ENCODE data around the gene ANAPC10.
A peak's percentile ranks its signal among the peaks of the same experiment; 100 is the strongest.
"Not testable (repeated sequence)": the region's sequence is repeated elsewhere in the genome, so short reads cannot be mapped to it uniquely, and the experiment has no call there.

ANAPC10 gene, protein sequence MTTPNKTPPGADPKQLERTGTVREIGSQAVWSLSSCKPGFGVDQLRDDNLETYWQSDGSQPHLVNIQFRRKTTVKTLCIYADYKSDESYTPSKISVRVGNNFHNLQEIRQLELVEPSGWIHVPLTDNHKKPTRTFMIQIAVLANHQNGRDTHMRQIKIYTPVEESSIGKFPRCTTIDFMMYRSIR

DNA sequence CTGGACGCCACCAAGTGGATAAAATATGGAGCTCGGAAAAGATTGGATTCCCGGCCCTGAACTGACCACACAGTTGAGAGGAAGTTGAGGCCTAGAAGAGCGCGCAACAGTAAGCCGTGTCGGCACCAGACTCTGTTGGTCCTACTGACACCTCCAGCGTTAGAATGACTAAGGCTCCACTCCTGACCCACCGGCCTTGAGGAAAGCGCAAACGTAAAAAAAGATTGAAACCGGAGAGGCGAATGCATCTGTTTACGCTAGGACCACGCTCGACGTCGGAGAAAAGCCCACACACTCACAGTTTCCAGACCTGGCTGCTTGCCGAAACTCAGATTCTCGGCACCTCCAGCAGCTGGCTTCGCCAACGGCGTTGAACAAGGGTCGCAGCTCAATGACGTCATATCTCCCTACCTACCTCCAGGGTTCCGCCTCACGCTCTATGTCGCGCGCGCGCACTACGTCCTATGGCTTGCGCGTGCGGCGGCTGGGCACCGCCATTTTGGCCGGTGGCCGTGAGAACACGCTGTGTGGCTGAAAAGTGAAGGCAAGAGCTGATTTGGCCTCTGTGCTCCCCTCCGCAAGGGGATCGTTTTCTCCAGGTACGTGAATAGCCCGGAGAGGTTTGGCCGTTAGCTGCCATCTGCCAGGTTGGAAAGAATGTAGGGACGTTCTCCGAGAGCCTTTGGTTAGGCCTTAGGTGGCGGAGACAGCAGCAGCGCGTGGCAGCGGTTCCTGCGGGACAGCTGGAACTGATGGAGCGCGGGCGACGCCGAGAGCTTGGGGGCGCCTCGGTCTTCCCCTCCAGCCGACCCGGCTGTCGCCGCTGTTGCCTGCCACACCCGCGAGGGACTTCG, at the start of gene ANAPC10, which contains the start of gene ABCE1:
ANAPC10 (minus strand) TSS at position 376 of the 854 bp plus-strand sequence. CDS start 2,097 bp downstream, outside the sequence.
ABCE1 (plus strand) TSS at position 491 of the 854 bp plus-strand sequence. CDS start 6,102 bp downstream, outside the sequence.
- ATAC-seq, result peak; percentile 93
- DNase-seq, result peak; percentile 96

DNA sequence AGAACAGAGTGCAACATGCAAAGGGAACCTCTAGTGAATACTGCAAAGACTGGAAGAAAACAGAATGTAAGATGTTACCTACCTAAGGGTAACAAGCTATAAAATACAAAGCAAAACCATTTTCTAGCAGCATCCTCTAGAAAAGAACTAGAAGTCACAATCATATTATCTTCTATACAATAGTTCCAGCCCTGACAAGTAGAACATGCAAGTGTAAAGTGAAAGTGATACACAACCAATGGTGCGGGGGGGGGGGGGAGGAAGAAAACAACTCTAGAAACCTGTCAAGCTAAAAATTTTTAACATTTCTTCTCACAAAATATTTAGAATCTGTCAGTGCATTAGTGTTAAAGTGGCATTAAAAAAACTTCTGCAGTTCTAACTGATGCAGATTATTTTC, 38.2 kb upstream of the ANAPC10 start:
- ATAC-seq, DNase-seq: not testable (repeated sequence)

DNA sequence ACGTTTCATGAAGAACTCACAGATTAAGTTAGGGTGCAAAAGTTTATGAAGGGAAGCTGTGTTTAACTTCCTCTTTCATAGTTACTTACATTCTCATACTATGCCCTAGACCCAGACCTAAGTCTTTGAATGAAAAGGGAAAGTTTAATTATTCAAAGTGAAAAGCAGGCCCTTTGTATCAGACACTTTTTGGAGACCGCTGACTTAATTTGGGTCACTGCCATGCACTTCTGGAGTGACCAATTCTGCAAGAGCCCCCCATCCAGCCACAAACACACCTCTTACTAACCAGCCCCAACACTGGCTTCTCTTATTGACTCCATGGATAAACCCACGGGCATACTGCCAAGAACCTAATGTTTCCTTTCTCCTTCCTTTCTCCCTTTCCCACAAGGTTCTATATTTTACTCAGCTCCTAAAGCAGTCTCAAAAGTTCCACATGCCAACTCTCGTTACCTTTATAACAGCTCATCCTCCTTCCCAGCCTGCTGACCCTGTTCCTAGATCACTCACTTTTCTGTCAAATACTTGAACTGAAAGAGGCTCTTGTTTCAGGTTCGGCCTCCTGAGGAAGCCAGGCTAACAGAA, 34.6 kb upstream of the ANAPC10 start:
- peak; percentile 63 for ATAC-seq
- DNase-seq, result peak; percentile 13

DNA sequence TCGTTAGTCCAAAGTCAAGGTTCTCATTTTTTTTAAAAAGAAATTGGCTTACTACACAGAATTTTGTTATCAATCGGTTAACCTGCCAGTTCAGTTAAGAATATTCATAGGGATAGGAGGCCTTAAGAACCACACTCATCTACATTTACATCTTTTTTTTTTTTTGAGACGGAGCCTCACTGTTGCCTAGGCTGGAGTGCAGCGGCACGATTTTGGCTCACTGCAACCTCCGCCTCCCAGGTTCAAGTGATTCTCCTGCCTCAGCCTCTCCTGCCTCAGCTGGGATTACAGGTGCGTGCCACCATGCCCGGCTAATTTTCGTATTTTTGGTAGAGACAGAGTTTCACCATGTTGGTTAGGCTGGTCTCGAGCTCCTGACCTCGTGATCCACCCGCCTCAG, 33.9 kb upstream of the ANAPC10 start:
- DNase-seq, result no peak
- ATAC-seq, result no peak

DNA sequence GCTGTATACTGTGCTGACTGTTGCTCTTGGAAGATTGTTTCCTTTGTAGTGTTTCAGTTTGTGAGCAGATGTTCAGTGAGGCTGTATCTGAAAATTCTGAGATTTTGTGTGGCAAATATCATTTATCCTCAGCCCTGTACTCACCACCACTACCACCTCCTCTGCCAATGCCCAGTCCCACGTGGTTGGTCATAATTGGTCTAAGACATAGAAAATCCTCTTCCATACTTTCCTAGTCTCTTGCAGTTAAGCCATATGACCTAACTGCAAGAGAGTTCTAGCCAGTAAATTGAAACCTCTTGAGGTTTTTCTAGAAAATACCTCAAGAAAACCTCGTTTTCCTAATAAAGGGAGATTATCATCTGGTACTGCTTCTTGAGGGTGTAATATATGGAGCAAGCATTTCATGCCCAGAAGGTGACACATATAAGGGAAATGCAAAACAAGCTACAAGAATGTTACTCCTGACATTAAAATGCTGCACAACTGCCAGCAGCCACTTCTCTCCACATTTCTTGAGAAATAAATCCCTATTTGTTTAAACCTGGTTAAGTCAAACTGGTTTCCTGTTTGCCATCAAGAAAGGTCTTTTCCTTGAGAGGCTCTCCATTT, 32.9 kb upstream of the ANAPC10 start:
- DNase-seq (no peak), ATAC-seq (peak; percentile 40)

DNA sequence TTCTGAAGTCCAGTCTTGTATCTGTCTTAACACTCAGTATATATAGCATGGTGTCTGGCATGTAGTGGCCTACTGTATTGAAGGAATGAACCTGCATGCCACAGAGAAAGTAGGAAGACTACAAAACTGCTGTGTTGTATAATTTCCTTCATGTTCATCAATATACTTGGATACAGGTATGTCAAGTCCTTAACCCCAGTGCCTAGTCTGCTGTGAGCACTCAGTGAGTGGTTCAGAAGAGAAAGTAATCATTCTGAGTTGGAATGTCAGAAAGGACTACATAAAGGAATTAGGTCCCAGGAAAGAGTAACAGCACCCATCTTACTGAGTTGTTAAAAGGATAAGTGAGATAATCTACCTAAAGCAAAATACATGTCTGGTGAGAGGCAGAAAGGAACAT, 32.1 kb upstream of the ANAPC10 start:
- DNase-seq (no peak), ATAC-seq (no peak)

DNA sequence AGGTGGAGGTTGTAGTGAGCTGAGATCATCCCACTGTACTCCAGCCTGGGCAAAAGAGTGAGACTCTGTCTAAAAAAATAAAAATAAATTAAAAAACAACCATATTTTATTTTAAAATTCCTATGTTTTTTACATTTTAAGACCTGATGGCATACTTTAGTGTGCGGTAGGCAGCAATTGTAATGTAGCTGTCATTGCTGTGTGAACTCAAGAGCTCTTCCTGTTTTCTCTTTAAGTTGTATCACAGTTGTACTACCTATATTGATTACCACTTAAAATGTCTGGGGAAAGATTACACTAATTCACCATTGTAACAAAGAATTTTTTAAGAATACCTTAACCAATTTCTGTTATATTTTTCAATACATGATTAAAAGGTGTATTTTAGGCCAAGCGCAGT, 27.4 kb upstream of the ANAPC10 start:
- ATAC-seq (no peak), DNase-seq (no peak)

DNA sequence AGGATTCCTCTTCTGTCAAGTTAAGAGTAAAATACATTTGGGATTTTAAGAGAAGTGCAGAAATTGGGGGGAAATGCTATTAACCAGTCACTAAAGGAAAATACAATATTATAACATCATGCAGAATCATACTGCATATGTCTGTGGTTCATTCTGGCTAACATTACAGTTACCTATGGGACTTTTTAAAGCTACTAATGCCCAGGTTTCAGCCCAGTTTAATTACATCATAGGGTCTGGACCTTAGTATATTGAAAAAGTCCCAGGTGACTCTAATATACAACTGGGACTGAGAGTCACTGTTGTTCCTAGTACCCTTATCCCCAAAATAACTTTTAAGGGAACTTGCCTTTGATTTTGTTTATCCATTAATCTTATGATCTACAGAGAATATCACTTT, 10.1 kb upstream of the ANAPC10 start:
- ATAC-seq (no peak), DNase-seq (no peak)

DNA sequence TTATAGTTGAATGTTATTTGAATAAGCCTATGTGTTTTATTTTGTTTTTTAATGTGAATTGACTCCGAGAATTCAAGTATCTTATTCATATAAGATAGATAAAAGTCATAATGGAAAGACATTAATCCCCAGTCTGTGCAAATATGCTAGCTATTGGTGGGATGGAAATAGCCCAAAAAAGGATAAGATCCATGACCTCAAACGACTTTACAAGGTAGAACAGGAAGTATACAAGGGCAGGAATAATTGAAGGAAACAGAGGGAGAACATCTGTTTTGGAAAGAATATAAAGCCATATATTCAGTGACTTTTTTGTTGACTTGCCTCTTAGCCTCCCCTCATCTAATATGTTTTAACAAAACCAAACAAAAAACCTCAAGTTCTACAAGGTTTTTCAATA, 9.1 kb upstream of the ANAPC10 start:
- DNase-seq, result no peak
- no peak for ATAC-seq

DNA sequence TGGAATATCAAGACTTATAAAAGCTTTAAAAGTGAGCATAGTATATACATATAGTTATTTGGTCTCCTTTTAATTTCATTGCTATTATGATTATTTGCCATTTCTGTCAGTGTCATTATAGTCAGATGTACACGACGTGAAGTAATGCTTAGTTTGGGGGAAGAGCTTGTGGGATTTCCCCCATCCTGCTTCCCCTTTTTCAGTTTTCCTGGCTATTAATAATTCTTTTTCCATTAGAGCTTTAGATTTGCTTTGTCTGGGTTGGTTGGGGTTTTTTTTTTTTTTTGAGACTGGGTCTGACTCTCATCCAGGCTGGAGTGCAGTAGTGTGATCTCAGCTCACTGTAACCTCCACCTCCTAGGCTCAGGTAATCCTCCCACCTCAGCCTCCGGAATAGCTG, 5.5 kb upstream of the ANAPC10 start:
- no peak for DNase-seq
- ATAC-seq, result no peak

DNA sequence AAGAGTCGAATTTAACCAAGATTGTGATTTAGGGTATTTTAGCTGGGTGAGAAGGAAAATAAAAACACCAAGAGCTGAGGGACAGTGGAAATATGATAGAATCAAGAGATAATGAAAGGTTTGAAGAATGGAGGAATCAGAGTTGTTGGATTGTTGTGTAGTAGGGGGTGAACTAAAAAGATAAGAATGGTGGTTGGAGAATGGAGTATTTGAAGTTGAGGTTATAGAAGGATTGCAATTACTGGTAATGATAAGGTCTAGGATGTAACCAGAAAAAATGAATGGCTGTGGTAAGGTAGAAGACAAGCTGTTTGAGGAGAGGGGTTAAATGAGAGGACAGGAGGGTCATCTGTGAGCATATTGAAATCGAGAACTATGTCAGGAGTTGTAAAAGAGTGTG, 4.6 kb upstream of the ANAPC10 start:
- DNase-seq (no peak), ATAC-seq (no peak)

DNA sequence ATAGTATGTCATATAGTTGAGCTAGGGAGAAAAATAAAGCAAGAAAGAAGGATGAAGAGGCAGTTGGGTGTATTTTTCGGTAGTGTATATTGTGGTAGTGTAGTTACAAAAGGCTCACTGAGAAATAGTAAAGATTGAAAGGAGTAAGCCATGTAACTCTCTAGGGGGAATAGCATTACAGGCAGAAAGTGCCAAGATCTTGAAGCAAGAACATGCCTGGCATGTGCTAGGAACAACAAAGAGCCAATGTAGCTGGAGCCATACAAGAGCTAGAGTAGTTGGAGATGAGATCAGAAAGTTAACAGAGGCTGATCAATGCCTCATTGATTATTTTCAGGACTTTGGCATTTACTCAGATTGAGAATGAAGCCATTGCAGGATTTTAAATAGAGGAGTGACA, 3.1 kb upstream of the ANAPC10 start:
- no peak for ATAC-seq
- DNase-seq, result no peak

DNA sequence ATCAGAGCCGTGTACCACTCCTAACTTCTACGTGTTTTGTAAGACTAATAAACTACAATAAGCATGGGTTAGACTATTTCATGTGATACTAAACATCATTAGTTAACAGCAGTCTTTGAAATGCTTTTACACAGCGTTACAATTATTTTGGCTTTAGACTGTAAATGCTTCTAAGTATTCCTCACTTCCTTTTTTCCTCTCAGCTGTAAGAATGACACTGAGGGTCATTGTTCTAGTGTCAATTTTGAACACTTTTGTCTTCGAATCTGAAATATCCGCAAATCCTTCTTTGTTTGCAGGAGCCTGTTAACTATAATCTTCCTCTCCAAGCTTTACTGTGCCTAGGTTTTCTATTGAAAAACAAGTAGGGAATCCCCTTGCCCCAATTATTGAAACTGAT, 1.7 kb upstream of the ANAPC10 start:
- no peak for ATAC-seq

DNA sequence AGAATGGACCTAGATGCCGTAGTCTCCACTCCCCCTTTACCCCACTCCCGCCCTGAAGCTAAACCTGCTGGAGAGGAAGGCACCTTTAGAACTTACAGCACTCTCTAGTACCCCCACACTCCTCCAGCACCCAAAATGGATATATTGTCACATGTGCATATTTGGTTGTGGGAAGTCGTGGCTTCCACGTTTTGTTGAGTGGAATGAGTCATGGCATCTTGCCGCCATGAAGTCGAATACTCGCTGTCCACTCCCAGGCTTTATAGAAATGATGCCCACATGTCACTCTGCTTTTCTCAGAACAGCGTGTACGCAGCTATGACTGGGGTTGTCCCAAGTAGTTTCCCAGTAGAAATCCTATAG, 660 bp upstream of the ANAPC10 start:
- peak; percentile 38 for ATAC-seq
- DNase-seq, result peak; percentile 46

More for the DNA sequence above, 1.7 kb upstream of the ANAPC10 start:
- DNase-seq, result no peak

DNA sequence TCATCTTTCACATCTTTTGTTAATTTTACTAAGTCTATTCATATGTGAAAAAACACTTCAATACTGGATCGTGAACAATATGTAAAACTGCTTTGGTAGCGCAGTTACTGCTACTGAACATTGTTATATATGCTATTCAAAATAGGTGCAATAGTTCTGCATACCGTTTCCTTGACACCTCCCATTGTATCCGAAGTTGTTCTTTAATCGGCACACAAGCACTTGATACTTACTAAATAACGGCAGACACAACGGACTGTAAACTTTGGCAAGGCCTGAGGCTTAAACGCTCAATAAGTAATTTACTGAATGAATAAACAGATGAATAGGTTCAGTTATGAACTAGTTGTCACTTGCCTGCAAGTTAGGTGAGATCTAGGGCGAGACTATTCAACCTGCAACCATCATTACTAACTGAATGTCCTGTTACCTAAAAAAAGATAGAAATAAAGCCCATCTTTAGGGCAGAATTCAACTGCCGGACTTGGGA, 620 bp downstream of the ANAPC10 start:
- ATAC-seq (no peak), DNase-seq (no peak)

DNA sequence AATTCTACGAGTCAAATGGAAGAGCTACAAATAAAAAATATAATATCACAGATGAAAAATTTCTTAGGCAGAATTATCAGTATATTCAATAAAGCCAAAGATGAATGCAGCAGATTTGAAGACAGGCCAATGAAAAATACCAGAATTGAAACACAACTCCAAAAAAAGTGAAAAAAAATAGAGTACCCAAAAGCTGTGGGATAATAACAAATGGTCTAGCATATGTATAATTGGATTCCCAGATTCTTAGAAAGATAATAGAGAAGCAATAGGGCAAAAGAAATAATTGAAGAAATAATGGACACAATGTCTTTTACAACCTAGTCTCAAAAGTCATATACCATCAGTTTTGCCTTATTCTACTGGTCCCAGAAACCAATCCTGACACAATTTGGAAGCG, 4.4 kb downstream of the ANAPC10 start:
- DNase-seq (no peak), ATAC-seq (no peak)

DNA sequence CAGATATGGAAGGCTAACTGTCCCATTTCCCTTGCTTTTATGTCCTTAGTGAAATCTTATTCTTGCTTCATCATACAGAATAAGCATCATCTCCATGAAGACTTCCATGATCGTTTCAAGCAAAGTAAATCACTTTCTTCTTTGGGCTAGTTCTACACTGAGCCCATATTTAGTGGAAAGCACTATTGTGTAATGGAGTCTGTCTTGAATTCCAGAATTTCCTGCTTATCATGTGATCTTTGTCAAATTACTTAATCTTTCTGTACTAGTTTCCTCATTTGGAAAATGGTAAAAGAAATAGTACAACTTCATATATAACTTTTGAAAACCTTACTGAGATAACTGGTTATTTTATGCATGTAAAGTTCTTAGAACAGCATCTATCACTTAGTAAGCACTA, 7.6 kb downstream of the ANAPC10 start:
- DNase-seq, result no peak
- ATAC-seq, result no peak

DNA sequence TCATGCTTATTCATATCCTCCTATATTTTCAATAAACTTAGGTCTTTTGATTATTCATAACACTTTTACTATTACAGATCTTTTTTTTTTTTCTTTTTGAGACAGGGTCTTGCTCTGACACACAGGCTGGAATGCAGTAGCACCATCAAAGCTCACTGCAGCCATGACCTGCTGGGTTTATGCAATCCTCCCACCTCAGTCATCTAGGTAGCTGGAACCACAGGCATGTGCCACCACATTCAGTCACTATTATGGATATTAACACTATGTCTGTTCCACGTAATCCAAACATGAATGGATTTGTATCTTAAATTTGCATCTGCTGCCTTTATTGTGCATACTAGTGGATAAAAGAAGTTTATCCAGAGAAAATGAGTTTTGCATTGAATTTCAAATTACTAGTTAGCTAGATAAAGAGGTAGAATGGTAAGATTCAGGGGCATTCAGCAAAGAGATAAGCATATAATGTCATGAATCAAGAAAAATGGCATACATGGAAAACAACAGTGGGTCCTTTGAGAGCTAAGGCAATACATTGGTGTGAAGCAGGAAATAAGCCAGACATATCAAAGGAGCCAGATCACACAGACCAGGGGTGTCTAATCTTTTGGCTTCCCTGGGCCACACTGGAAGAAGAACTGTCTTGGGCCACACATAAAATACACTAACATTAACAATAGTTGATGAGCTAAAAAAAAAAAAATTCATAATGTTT, 13.9 kb downstream of the ANAPC10 start:
- DNase-seq (no peak), ATAC-seq (peak; percentile 32)

DNA sequence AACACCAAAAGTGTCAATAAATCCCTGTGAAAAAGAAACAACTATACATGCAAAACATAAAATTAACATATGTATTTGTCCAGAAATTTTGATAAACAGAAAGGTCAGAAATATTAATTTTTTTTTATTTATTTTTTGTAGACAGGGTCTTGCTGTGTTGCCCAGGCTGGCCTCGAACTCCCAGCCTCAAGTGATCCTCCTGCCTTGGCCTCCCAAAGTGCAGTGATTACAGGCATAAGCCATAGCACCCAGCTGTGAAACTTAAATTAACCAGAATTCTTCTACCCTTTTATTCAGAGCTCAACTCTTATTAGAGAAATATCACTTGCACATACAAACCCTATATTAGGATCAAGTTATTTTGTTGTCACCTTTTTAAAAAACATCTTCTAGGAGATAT, 16.2 kb downstream of the ANAPC10 start:
- no peak for DNase-seq
- ATAC-seq, result no peak

DNA sequence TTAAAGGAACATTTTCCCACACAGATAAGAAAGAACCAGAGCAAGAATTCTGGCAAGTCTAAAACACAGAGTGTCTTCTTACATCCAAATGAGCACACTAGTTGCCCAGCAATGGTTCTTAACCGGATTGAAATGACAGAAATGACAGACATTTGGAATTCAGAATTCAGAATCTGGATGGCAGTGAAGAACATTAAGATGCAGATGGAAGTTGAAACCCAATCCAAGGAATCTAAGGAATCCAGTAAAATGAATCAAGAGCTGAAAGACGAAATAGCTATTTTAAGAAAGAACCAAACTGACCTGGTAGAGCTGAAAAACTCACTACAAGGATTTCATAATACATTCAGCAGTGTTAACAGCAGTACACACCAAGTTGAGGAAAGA, 21.5 kb downstream of the ANAPC10 start:
- DNase-seq (no peak), ATAC-seq (no peak)

DNA sequence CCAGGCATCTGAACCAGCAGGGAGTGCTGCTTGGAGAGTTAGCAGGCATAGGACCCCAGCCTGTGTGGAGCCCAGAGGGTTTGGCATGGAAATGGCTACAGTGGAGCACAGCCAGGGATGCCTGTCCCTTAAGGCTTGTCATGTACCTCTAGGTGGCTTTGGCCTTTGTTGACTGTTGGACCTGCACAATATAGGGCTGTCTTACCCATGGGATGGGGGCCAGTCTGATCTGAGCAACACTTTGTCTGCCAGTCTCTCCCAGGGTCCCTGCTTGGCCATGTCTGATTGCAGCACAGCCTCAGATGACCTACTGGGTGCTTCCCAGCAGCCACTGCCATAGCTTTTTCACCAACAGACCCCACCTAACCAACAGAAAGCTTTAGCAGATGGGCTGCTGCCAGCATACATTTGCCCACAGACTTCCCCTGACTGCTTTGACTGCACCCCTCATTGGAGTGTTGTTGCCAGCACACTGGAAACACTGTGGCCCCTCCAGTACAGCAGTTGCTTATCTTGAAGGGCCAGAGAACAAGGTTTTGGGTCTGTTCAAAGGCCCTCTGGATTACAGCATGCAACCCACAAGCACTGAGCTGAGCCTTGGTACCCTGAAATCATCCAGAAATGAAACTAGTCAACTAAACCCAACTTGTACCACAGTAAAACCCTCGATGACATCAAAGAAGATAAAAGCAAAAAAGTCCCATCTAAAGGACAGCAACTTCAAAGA, 22.1 kb downstream of the ANAPC10 start:
- ATAC-seq, result peak; percentile 86
- DNase-seq, result no peak
